Fibroblast of pulmonary artery (primary cell): ENCODE data around the gene MZT2A.
"Not testable (repeated sequence)": the region's sequence is repeated elsewhere in the genome, so short reads cannot be mapped to it uniquely, and the experiment has no call there.

Experiments
- DNase-seq: peaks from one replicate; pipeline ENCODE4 v3.0.0-alpha.2; 2010; ENCODE audit warnings: low read depth
- H3K4me3 ChIP-seq: replicated peaks from 2 replicates; pipeline ENCODE4 v1.5.1; 2011; ENCODE audit warnings: low read depth, mild to moderate bottlenecking, control low read depth, low read length, moderate library complexity
- CTCF ChIP-seq: IDR thresholded peaks from 2 replicates; pipeline ENCODE4 v1.5.1; 2011; ENCODE audit warnings: mild to moderate bottlenecking, control low read depth, low read length, inconsistent platforms; ENCODE audit errors: missing control alignments

MZT2A gene

GRCh38 chr2:131525256-131525655 lies 33.1 kb upstream of the MZT2A start:
- DNase-seq, H3K4me3 ChIP-seq: not testable (repeated sequence)

- H3K4me3 ChIP-seq: no peak overlapping the region
- no peak for DNase-seq
- TF ChIP-seq CTCF: no peak
Measured at GRCh38 chr2:131521961-131522781, 30.0 kb upstream of the MZT2A start.

- not testable (repeated sequence) for H3K4me3 ChIP-seq, DNase-seq
Measured at GRCh38 chr2:131521524-131521923, 29.3 kb upstream of the MZT2A start.

- TF ChIP-seq CTCF: no peak
- no peak overlapping the region for H3K4me3 ChIP-seq
- DNase-seq: no peak
Measured at GRCh38 chr2:131520526-131520925, 28.3 kb upstream of the MZT2A start.

- not testable (repeated sequence) for DNase-seq, H3K4me3 ChIP-seq
Measured at GRCh38 chr2:131519871-131520470, 27.8 kb upstream of the MZT2A start.

- no peak for DNase-seq
- no peak for TF ChIP-seq CTCF
- H3K4me3 ChIP-seq: no peak overlapping the region
Measured at GRCh38 chr2:131519466-131519865, 27.3 kb upstream of the MZT2A start.

GRCh38 chr2:131518531-131518930 lies 26.3 kb upstream of the MZT2A start:
- not testable (repeated sequence) for H3K4me3 ChIP-seq, DNase-seq

- H3K4me3 ChIP-seq, DNase-seq: not testable (repeated sequence)
Measured at GRCh38 chr2:131517856-131518255, 25.7 kb upstream of the MZT2A start.

- no peak overlapping the region for H3K4me3 ChIP-seq
- no peak for DNase-seq
- TF ChIP-seq CTCF: no peak
Measured at GRCh38 chr2:131517106-131517831, 25.1 kb upstream of the MZT2A start.
